NCI-H1105 treated with DMSO at 0.1 percent for 48 hours (cell line): ENCODE data around the gene ALAD.
"Not testable (repeated sequence)": the region's sequence is repeated elsewhere in the genome, so short reads cannot be mapped to it uniquely, and the experiment has no call there.

Experiments used
- DNase-seq: peaks from one replicate; lab custom pipeline; 2025; lab: John Stamatoyannopoulos, UW

ALAD gene

DNA sequence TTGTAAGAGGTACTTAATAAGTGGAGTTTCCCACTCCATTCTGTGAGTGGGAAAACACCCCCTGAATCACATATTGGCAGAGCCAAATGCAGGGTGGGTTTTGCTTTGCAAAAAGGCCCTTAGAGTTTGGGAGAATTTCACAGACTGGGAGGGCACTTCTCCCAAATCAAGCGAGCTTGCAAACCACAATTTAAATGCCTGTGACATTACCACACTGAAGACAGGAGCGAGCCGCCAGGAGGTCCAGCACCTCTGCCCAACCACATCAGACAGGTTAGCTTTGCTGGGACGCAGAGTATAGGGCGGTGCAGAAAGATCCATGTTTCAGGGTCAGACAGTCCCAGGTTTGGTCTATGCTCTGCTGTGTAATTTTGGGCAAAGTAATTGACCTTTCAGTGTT is 2.3 kb downstream of the ALAD start:
- DNase-seq, result no peak

DNA sequence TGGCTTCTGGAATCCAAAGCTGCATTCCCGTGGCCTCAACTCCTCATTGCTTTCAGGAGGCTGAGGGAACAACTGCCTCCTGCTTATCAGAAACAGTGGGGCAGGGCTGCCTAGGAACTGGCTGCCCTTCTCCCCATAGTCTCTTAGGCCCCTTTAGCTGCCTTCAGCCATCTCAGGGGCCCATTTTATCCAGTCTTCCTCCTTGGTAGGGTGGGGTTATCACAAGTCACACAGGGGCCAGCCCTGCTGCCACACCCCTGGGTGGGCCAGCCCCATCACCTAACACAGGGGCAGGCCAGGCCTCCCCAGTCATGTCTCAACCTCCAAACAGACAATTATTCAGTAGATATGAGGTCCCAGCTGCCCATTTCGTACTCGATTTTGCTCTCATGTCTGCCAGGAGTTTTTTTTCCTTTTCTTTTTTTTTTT is 3.9 kb downstream of the ALAD start:
- no peak for DNase-seq

DNA sequence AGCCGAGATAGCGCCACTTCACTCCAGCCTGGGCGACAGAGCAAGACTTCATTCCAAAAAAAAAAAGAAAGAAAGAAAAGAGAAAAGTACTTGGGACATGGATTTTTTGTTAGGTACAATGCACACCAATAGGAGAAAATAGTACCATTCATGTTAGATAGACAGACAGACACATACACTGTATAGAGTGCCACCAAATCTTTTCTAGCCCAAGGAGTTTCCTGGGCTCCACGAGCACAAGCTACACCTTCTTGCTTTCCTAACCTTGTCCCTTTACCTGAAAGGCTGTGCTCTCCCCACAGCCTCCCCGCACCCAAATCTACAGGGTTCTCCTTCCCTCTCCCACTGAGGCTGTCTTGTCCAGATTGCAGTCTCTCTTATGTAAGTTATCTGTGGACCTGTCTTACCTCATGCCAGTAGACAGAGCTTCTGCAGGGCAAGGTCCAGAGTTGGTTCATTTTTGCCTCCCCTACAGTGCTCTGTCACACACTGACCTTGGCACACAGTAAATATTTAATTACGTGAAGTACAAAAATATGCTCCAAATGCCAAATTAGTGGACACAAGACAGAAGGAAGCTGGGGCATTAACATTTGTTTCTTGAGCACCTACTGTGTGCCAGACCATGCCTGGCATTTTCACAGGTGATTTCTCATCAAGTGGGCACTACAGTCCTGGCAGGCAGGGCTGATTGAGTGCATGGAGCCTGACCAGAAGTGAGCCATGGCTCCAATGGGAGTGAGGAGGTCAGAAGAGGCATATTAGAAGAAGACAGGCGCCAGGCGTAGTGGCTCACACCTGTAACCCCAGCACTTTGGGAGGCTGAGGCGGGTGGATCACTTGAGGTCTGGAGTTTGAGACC is 5.9 kb downstream of the ALAD start:
- no peak for DNase-seq

DNA sequence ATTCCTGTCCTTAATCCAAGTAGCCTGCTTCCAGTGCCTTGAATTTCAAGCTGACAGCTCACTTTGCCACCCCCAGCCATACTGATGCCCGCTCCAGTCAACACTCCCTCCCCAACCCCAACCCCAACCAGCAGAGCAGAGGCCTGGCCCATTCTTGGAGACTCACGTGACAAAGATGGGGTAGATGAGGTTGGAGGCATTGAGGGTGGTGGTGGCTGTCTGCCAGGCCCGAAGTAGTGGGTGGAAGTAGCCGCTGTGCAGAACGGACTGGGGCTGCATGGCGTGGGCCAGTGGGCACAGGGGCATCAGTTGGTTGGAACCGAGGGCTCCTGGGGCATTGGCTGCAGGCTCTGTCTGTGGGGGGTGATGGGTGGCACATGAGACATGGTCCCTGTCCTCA is 7.8 kb downstream of the ALAD start:
- DNase-seq, result no peak

DNA sequence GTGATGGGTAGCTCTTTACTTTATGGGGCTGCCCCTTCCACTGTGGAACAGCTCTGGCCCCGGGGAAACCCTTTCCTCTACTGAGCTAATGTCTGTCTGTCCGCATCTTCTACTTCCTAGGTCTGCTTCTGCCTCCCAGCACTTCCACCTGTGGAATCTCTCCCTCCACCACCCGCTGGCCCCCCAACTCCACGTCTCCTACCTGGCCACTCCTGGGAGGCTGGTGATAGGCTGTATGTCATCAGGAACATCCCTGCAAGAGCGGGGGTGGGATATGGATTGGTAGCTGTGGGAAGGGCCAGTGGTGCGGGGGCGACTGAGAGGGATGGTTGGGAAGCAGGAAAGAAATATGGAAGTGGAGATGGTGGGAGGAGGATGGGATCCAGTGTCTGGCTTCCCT is 9.2 kb downstream of the ALAD start:
- no peak for DNase-seq

DNA sequence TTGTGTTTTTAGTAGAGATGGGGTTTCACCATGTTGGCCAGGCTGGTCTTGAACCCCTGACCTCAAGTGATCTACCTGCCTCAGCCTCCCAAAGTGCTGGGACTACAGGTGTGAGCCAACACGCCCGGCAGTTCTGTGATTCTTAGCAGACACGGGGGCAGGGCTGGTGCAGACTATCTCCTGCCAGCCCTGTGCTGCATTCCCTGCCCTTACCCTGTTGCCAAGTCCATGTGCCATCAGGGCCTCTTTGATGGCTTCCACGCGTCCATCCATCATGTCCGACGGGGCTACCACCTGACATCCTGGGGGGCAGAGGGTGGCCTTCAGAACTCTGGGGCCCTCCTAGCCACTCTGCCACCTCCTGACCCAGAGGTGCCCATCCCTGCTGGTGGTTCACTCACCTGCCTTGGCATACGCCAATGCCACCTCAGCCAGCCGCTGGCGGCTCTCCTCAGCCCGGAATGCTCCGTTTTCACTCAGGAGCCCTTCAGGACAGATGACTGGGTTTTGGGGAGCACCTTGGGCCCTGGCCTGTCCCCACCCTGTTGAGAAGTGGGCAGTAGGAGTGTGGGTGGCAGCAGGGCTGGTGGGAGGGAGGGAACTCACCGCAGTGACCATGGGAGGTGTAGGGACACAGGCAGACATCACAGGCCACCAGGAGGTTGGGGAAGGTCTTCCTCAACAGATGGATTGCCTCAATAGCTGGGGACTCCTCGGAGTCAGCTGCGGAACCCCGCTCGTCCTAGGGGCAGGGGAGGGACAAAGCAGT is 10.7 kb downstream of the ALAD start:
- no peak for DNase-seq

DNA sequence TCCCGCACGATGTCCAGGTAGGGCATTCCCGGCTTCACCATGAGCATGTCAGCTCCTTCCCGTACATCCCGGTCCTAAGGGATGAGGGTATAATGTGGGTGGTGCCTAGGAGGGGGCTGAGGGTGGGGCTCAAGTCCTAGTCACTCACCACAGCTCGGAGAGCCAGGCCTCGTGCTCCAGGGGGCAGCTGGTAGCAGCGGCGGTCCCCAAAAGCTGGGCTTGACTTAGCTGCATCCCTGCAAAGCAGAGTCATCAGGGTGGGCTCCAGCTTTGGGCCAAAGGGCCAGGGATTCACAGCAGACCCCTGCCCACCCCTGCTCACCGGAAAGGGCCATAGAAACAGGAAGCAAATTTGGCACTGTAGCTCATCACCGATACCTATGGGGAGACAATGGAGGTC is 11.6 kb downstream of the ALAD start:
- no peak for DNase-seq

DNA sequence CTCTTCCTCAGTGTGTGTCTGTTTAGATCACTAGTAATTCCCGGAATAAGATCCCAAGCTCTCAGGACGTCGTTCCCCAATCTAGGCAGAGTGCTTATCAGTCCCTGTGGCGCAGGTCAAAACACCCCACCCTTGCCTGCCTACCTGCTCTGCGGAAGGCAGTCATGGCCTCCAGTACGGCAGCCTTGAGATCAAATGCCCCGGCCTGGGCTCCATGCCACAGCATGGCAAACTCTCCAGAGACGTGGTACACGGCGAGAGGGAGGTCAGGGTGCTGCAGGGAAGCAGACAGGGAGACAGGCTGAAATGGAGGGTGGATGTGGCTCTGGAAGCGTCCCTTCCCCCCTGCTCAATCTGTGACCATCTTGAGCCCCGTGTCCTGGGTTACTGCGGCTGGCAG is 12.3 kb downstream of the ALAD start:
- no peak for DNase-seq

DNA sequence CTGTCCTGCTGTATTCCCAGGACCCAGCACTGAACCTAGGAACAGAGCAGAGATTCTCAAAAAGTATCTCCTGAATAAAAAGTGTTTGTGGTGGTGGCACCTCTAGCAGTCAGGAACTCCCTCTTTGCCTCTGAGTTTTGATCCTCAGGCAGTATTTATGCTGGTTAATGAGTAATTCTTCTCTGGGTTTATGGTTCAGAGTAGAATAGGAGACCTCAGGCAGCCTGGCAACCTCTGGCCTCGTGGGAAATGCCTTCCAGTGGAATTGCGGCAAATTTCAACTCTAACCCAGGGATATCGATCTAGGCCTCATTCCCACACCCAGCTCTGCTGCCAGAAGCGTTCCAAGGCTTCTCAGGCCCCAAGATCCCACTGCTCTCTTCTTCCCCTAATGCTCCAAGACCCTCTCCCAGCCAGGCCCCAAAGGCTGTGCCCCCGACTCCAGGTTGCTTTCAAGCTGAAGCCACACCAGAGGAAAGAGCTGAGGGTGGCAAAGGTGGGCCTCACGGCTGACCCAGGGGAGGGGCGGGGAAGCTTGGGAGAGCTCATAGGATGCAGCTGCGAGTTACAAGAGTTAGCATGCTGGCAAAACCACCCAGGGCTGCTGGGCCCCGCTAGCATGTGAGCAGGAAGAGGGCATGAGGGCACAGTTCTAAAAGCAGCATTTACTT is 13.4 kb downstream of the ALAD start:
- no peak for DNase-seq

DNA sequence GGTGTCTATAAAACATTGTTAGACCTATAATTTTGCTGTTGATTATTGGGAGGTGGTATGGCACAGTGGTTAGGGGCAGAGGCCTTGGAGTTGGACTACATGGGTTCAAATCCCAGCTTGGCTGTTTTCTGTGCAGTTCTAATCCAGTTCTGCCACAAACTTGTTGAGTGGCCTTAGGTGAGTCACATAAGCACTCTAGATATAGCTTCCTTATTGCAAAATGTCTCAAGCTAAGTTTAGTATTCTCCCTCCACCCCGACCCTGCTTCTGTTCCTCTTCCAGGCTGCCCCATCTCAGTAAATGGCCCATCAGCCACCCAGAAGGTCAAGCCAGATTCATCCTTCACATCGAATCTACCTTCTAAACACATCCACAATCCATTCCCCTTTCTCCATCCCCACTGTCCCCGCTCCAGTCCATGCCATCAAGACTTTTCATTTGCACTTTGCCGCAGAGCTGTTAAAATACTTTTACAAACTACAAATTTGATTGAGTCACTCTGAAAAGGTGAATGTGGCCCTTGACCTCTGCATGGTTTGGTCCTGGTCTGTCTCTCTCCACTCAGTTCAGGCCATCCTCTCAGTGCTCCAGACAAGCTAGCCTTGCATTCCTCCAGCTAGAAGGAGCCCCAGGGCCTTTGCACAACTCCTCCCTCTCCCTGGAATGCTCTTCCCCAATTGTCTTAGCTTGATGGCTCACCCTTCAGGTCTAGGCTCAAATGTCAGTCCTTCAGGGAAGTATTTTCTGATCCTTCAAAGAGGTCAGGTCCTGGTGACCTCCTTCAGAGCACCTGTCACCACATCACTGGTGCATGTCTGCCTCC is 14.3 kb downstream of the ALAD start:
- no peak for DNase-seq

DNA sequence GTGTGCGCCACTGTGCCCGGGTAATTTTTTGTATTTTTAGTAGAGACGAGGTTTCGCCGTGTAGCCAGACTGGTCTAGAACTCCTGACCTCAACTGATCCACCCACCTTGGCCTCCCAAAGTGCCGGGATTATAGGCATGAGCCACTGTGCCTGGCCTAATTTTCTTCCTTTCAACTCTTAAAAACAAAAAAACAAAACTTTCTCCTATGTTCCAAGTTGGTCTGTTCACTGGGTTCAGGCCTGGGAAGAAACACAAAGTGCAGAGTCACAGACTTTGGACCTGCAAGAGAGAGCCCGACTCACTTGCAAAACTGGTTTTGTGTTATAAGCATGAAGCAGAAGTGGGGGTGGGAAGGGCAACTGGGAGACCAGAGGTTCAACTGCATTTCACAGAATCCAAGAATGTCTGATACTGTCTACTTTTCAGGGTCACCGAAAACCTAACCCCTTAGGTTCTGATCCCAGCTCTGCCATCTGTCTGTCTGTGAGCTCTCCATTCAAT is 19.1 kb downstream of the ALAD start:
- no peak for DNase-seq

DNA sequence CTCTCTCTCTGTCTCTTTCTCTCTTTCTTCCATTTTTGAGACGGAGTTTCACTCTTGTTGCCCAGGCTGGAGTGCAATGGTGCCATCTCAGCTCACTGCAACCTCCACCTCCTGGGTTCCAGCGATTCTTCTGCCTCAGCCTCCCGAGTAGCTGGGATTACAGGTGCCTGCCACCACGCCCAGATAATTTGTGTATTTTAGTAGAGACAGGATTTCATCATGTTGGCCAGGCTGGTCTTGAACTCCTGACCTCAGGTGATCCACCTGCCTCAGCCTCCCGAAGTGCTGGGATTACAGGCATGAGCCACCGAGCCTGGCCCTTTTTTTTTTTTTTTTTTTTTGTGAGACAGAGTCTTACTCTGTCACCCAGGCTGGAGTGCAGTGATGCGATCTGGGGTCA is 19.6 kb downstream of the ALAD start:
- not testable (repeated sequence) for DNase-seq

DNA sequence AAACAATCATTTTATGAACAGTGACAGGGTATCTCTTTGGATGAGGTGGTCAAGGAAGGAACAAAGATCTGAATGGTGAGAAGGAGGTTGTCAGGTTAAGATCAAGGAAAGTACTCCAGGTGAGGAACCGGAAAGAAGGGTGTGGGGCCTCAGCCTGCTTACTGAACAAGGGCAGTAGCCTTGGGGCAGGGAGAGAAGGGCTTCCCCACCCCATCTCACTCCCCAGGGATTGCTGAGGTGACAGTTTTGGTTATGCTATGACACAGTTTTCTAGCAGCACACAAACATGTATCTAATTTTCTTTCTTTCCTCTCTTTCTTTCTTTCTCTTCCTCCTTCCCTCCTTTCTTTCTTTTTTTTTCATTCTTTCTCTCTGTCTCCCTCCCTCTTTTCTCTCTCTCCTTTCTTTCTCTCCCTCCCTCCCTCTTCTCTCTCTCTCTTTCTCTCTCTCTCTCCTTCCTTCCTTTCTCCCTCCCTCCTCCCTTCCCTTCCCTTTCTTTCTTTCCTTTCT is 20.2 kb downstream of the ALAD start:
- no peak for DNase-seq

DNA sequence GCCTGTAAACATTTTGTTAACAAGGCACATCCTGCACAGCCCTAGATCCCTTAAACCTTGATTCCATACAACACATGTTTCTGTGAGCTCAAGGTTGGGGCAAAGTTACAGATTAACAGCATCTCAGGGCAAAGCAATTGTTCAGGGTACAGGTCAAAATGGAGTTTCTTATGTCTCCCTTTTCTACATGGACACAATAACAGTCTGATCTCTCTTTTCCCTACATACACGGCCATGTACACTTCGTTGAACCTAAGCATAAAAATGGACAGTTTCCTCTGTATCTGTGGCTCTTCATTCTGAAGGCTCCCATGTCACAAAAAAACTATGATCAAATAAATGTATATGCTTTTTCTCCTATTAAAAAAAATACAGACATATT is 21.3 kb downstream of the ALAD start:
- DNase-seq, result not testable (repeated sequence)

DNA sequence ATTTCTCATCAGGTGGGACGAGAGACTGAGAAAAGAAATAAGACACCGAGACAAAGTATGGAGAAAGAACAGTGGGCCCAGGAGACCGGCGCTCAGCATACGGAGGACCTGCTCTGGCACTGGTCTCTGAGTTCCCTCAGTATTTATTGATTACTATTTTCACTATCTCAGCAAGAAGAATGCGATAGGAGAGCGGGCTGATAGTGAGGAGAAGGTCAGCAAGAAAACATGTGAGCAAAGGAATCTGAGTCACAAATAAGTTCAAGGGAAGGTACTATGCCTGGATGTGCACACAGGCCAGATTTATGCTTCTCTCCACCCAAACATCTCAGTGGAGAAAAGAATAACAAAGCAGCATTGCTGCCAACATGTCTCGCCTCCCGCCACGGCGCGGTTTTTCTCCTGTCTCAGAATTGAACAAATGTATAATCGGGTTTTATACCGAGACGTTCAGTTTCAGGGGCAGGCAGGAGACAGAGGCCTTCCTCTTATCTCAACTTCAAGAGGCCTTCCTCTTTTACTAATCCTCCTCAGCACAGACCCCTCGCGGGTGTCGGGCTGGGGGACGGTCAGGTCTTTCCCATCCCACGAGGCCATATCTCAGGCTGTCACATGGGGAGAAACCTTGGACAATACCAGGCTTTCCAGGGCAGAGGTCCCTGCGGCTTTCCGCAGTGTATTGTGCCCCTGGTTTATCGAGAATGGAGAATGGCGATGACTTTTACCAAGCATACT is 21.8 kb downstream of the ALAD start:
- not testable (repeated sequence) for DNase-seq

DNA sequence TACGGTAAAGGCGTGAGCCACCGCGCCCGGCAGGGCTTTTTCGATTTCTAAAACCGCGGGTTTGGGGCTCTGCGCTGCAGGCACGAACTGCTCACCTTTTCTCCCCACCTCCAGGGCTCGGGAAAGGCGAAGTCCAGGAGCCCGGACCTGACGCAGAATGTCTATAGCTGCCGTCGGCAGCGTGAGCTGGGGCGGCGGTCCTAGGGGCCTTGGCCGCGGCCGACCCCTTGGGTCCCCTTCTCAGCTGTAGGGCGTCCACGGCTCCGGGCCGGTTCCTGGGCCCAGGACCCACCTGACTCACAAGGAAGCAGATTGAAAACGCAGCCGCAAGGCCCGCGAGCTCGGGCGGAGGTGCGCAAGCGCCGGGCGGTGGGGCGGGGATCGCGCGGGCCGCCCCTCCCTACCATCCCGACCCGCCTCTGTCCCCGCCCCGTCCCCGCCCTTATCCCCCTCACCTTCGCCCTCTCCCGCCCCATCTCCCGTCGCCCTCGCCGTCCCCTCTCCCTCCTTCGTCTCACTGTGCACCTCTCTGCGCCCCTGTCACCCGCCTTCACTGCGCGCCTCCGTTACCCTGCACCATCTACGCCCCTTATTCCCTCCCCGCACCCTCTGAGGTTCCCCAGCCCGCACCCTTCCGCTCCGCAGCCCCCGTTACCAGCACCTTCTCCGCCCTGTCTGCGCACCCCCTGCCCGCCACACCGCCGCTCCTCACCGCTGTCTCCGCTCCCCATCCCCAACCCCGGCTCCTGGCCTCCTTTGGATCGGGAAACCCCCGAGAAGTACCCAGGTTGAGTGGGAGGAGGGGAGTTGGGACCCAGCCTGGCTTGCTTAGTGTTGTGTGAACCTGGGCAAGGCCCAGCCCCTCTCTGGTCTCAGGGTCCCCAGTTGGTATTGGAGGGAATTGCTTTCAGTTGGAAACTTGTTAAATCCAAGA is 24.2 kb downstream of the ALAD start, which contains the start of gene HDHD3:
Gene HDHD3, minus strand, starts transcription at position 353 of the 934 bp plus-strand sequence. CDS start 2,632 bp downstream, outside the sequence.
- DNase-seq, result peak; percentile 19

DNA sequence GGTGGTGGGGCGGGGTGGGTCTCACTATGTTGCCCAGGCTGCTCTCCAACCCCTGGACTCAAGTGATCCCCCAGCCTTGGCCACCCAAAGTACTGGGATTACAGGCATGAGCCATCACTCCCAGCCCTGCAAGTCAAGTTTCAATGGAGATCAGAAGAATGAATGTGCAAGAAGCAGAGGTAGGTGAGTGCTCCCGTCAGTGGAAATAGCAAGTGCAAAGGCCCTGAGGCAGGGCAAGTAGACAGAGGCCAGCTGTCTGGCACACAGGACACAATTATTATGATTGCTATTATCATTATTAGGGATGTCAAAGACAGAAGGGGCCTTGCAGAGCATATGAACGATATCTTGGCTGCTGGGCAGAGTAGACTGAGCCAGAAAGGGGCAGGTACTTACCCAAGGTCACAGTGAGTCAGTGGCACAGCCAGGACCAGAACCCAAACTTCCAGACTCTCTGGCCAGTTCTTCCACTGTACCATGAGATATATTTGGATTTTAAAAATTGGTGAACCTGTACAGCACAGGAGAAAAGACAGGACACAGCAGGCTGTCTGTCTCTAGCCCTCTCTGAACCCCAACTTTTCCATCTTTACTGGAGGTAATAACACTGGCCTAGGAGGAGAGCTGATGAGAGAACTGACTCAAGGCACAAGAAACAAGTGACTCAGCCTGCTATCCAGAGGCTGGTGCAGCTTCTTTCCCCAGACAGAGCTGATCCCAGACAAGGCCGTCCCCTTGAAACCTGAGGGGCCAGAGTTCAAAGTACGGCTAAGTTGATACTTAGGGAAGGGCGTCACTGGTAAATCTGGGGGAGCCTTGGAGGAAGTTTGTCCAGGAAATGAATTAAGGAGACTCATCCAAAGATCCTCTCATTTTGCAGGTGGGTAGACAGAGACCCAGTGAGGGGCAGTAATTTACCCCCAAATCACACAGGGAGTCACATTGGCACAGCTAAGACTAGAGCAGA is 25.7 kb downstream of the ALAD start:
- DNase-seq, result no peak

DNA sequence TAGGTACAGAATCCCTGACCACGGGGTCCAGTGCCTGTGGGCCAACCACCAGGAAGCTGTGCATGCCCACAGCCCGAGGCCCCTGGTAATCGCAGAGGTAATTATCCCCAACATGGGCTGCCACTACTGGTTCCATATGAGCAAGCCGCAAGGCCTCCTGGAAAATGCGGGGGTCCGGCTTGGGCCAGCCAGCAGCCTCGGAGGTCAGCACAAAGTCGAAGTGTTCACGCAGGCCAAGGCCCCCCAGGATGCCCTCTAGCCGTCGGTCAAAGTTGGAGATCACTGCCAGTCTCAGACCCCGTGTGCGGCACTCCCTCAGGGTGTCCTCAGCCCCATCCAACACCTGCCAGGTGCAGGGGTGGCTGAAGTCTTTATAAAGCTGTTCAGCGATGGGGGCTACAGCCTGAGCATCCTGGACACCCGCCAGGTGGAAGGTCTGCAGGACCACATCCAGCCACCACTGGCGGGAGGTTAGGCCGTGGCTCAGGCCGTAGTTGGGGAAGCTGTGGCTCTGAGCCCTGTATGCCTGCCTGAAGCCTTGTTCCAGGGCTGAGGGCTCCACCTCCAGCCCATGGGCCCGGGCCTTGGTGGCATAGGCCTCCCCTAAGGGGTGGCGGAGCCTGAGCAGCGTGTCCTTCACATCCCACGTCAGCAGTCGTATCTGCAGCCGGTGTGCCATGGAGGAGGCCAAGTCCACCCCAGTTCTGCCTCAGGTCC is 27.2 kb downstream of the ALAD start:
- DNase-seq, result no peak
